Activated T-helper 1 cell treated with Interleukin-2 at 50 U/mL for 16 hours (primary cell): ENCODE results near the gene ODF2.
"Not testable (repeated sequence)": the region's sequence is repeated elsewhere in the genome, so short reads cannot be mapped to it uniquely, and the experiment has no call there.

ENCODE experiments used
- DNase-seq: peaks from one replicate; pipeline ENCODE4 v3.0.0-alpha.2; 2020; ENCODE audit warnings: low read depth

The ODF2 gene

DNA sequence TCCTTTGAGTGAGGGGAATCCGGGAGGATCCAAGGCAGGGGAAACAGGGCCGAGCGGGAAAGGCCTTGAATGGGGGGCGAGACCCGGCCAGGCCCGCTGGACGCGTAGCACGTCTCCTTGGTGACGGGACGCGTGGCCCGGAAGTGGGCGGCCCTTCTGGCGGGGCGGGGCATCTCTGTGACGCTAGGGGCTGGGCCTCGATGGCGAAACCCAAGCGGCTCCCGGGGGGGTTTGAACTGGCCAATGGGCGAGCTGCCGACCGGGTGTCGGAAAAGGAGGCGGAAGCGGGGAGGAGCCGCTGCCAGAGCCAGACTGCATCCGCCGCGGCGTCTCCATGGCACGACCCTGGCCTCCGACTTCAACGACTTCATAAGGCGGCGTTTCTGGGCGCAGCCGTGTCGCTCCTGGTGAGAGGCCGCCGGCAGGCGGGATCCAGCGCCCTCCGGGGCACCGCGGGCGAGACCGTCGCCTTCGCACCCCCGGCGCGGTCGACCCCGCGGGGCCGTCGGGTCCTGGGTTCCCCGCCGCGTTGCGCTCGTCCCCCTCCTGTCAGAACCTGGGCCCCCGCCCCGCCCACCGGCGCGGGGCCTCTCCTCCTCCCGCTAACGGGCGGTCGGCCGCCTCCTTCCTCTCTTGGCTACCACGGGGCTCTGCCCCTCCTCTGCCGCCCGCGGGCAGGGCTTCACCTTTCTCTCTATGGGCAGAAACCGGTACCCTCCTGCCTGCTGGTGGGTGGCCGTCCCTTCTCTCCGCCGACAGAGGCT, at the start of gene ODF2:
Gene ODF2 (plus strand): TSS at position 158 of the 764 bp plus-strand sequence. CDS start 86 bp downstream, at position 244.
- DNase-seq: peak; percentile 98

DNA sequence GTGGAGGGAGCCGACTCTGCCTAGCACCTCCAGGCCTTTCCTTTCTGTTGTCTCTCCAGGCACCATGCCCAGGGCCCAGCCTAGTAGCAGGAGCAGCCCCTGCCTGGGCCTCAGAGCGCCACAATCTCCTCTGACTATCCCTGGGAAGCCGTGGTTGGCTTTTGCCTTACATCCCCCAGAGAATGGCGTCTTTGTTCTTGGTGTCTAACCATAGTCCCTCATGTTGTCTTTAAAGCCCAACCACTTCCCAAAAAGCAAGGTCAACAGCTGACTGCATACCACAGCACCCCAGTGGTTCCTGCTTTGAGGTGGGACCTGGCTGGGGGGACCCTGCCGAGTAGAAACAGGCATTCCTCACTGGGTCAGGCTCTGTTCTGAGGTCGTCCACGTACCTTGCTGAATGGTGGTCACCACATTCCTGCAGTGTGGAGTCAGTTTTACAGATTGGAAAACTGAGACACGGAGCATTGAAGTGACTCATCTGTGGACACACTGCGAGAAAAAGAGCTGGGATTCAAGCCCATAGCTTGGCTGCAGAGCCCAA, 48.9 kb upstream of the ODF2 start:
- DNase-seq: no peak

DNA sequence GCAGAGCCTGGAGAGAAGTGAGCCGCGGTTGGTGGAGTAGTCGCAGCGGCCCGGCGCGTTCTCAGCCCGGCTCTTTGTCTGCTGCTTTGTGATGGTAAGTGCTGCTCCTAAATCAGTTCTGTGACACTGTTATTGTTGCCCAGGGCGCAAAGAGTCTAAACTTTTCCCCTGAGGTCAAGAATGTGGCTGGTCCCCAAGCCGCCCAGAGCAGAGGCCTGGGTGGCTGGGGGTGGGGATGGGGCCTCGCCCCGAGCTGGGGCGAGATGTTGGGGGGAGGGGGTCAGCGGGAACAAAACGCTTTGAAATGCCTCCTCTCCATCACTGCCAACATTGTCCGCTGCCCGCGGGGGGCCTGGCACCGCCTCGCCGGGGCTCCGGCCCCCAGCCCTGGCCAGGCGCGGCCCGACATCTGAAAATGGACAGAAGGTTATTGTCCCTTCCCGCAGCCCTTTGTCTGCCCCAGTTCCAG, 46.8 kb upstream of the ODF2 start:
- no peak for DNase-seq

DNA sequence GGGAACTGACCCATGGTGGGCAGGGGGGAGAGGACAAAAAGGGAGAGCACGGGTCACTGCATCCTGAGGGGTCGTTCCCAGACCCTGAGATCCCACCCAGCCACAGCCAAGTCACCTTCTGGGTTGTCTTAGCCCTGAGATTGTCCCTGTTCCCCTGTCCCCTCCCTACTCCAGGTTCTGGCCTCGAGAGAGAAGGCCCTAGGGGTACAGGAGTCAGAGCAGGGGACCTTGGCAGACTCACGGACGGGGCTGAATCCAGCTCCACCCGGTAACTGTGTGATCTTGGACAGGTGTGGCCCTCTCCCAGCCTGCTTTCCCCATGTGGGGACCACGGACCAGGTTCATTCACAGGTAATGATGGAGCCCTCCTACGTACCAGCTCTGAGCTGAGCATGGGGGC, 46.4 kb upstream of the ODF2 start:
- DNase-seq: no peak

DNA sequence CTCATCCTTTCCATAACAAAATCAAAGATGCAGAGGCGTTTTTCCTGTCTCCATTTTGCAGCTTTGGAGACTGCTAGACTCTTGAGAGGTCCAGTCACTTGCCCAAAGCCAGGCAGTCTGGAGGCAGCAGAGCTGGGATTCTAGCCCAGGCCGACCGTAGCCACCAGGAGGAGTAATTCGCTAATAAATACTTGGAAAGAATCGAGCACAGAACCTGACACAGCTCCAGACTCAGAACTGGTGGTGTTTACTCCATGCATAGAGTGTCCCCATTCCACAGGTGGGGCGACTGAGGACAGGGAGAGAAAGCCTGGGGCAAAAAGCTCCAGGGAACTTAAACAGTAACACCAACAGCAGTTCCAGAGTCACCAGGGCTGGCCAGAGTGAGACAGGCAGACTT, 45.8 kb upstream of the ODF2 start:
- DNase-seq: no peak

DNA sequence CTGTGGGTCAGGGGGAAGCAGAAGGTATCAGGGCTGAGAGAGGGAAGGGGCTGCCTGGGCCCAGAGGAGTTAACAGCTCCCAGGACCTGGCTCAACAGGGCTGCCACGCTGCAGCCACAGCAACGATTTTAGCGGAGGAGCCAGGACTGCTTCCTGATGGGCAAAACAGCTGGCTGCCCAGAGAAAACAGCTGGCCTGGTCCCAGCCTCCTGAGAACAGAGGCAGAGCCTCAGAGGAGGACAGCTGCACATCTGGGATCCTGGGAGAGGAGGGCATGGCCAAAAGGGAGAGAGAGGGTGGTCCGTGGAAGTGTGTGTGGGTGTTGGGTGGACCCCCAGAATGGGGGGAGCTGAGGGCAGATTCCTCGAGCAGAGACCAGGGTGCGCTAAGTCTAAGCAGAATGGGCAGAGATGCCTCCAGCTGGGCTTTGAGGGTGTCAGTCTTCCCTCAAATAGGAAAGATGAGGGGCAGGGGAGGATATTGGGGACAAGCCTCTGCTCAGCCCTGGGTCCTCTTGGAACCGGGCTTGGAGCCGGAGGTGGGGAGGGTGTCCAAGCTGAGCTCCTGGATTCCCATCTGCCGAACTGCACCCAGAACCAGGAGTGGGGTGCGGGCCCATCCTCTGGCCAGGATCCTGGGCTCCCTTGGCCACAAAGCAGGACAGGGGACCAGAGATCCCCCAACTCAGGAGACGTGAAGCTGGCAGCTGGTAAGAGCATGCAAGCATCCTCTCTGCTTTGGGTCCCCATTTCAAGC, 44.3 kb upstream of the ODF2 start:
- DNase-seq: no peak

DNA sequence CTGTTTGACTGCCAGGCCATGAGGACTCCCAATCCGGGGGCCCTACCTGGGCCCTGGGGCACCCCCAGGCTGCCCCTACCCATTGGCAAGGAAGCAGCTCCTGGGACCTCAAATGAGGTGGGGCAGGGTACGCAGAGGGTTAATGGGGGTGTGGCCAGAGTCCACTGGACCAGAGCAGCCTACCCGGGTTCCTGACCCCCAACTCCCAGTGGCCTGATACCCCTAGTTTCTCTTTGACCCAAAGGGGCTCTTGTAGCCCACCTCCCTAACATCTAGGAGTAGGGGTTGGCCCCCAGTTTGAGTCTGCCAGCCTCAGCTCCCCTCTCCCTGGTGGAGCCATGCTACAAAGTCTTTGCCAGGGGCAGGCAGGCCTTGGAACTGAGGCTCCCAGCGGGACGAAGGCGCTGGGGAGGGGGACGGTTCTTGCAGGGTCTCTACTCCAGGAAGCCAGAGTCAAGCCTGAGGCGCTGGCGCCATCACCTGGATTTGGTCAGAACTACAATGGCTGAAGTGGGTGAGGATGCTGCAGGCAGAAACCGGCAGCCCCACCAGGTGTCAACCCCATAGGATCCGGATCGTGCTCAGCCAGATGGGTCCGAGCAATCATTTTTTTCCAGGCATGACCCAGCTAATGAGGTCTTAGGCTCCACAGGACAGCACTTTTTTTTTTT, 43.6 kb upstream of the ODF2 start:
- peak; percentile 11 for DNase-seq

DNA sequence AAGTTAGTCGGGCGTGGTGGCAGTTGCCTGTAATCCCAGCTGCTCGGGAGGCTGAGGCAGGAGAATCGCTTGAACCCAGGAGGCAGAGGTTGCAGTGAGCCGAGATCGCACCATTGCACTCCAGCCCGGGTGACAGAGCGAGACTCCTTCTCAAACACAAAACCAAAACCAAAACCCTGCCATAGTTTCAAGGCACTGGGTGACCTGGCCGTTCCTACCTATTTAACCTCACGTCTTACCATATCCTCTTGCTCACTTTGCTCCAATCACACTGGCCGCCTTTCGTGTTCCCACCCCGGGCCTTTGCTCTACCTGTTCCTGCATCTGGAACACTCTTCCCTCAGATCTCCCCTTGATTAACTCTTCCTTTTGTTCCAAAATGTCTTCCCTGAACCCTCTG, 42.1 kb upstream of the ODF2 start:
- not testable (repeated sequence) for DNase-seq

DNA sequence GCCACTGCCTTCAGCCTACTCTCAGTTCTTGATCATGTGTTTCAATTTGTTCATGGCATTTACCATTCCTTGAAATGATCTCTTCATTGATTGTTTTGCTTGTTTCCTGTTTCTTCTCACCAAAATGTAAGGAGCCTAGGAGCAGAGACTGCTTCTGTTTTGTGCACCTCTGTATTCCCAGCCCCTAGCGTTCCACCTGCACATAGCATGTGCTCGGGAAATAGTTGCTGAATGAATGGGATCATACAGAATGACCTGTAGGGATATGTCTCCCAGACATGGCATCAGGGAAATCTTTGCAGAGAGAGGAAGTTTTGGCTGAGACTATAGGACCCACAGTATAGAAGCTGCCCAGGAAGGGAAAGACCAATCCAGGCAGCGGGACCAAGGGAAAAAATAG, 41.3 kb upstream of the ODF2 start:
- DNase-seq: no peak

DNA sequence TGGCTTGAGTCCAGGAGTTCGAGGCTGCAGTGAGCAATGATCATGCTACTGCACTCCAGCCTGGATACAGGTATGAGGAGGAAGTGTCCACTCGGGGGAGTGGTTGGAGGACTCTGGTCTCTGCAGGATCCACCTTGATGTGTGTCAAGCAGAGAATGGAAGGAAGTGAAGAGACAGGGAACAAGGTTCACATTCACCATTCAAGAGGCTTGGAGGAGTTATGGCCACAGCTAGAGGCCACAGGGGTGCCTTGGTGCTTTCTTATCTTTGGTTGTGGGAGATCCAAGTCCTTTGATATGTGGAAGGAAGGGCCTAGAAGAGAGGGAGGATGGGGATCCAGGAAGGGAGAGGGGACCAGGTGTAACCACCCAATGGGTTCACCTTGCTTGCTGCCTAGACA, 40.5 kb upstream of the ODF2 start:
- no peak for DNase-seq

DNA sequence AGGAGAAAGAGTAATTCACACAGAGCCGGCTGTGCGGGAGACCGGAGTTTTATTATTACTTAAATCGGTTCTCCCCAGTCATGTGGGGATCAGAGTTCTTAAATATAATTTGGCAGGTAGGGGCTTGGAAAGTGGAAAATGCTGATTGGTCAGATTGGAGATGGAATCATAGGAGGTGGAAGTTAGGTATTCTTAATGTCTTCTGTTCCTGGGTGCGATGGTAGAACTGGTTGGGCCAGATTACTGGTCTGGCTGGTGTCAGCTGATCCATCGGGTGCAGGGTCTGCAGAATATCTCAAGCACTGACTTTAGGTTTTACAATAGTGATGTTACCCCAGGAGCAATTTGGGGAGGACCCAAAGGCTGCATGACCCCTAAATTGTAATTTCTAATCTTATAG, 39.8 kb upstream of the ODF2 start:
- no peak for DNase-seq

DNA sequence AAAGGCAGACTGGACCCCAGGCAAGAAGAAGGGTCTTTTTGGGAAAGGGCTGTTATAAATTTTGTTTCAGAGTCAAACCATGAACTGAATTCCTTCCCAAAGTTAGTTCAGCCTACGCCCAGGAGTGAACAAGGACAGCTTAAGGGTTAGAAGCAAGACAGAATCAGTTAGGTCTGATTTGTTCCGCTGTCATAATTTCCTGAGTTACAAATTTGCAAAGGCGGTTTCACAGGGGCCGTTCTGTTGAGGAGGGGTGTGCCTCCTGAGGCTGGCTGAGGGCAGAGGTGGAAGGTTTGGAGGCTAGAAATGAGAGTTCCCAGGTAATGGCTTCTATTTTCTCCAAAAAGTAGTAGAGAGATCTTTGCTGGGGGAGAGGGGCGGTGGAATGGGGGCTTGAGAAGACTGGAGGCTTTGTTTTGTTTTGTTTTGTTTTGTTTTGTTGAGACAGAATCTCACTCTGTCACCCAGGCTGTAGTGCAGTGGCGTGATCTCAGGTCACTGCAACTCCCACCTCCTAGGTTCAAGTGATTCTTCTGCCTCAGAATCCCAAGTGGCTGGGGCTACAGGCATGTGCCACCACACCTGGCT, 39.3 kb upstream of the ODF2 start:
- no peak for DNase-seq

DNA sequence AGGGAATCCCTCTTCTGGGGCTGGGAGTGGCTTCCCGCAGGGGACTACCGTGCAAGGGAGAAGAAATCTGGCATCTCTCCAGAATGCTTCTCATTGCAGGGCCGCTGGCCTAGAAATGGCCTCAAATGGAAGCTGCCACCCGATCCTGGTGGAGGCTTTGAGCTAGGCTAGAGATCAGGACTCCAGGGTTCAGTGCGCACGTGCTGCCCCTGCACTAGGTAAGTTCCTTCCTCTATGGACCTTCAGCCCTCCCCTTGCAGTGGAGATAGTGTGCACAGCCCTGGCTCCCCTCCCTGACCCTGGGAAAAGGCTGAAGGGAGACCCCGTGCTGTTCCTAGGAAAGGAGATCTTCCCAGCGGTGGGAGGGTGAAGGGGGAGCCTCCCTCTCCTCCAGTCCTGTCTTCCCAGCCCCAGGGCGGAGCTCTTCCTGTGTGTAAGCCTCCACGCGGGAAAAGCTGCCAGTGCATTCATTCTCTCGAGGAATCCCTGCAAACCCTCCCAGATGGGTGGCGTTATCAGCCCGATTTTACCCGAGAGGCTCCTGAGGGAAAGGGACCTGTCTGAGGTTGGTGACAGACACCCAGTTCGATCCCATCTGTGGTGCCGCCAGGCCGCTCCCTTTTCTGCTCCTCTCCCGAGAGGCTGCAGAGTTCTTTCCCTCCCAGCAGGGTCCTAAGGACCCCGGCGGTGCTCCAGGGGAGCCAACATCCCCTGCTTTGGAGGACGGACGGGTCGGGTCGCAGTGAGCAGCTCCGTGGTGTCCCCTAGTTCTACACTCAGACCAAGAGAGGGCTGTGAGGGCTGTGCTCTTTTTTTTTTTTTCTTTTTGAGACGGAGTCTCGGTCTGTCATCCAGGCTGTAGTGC, 36.5 kb upstream of the ODF2 start:
- DNase-seq: no peak

DNA sequence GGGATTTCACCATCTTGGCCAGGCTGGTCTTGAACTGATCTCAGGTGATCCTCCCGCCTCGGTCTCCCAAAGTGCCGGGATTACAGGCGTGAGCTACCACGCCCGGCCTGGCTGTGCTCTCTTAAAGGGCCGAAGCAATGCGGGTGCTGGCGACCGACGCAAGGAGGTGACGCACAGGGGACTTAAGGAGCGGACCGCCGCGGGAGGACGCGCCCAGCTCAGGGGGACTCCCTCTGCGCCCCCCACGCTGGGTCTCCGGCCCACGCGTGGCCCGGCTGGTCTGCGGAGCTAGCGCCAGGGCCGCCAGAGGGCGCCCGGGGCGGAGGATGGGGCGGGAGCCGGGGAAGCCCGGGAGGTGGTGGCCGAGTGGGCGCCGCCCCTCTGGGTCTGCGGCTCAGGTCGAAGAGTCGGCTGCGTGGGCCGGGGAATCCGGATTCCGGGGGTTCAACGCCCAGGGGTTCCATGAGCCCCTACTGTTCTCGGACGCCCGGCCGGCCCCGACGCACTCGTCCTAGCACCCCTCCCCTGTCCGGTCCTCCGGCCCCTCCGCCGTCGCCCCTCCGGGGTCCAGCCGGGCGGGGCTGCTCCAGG, 35.7 kb upstream of the ODF2 start:
- DNase-seq: peak; percentile 47

DNA sequence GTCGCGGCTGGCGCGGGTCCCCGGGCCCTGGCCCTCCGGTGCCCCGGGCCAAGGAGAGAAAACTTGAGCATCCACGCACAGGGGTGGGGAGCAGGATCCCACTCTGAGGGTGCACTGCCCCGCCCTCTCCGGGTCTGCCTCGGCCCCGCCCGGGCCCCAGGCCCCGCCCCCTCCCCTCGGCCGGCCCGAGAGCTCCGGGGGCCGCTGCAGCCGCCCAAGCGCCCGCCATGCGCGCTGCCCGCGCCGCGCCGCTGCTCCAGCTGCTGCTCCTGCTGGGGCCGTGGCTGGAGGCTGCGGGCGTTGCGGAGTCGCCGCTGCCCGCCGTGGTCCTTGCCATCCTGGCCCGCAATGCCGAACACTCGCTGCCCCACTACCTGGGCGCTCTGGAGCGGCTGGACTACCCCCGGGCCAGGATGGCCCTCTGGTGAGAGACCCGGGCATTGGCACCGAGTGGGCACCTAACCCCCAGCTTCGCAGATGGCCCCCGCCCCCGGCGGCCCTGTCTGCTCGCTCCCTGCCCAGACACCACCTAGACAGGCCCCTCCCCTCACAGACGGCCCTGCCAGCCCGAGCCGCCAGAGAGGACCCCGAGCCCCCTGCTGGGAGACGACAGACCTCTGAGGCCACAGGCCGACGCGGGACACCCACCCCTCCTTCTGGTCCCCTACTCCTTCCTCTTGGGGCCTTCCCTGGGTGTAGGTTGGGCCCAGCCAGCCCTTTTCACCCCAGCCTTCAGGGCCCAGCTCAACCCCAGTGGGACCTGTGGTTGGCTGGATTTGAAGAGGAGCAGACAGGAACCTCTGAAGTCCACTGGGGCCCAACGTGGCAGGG, 34.9 kb upstream of the ODF2 start, which contains the start of gene CERCAM:
Gene CERCAM (plus strand): TSS at position 207 of the 831 bp plus-strand sequence. CDS start 21 bp downstream, at position 228.
- peak; percentile 9 for DNase-seq

DNA sequence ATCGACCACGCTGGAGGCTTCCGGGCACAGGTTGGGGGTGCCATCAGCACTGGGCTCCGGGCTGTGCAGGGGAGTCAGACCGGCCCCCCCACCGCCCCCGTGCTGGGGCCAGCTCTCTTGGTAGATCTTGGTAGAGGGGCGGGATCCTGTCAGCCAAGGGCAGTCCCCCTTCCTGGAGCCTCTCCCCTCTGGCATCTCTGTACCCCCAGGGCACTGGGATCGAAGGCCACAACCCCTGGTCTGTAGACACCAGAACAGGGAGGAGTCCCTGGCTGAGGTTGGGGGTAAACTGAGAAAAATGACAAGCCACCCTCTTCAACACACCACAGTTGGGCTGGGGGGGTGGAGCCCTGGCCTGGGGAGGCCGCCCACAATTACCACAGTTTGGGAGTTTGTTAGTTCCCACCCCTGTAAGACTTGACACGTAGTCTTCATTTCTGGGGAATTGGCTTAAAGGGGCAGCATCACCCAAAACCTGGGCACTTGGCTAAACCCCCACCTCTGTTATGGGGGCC, 34.3 kb upstream of the ODF2 start:
- no peak for DNase-seq

DNA sequence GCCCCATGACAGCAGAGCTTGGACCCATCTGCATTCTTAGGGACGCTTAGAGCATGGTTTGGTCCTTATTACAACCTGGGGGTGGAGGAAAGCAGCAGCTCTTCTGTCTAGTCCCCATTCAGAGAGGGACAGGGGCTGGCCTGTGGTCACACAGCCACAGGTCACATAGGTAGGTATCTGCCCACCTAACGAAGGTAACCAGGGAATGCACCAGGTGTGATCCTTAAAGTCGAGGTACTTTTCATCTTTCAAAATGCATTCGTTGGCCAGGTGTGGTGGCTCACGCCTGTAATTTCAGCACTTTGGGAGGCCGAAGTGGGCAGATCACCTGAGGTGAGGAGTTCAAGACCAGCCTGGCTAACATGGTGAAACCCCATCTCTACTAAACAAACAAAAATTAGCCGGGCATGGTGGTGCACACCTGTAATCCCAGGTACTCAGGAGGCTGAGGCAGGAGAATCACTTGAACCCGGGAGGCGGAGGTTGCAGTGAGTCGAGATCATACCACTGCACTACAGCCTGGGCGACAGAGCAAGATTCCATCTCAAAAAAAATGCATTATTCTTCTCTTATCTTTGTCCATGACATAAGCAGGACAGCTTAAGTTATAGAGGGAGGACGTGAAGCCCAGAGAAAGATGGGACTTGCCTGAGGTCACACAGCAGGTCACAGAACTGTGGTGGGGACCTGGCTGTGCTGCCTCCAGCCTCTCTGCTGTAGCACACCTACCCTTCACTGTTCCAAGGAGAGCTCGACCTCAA, 33.6 kb upstream of the ODF2 start:
- not testable (repeated sequence) for DNase-seq

DNA sequence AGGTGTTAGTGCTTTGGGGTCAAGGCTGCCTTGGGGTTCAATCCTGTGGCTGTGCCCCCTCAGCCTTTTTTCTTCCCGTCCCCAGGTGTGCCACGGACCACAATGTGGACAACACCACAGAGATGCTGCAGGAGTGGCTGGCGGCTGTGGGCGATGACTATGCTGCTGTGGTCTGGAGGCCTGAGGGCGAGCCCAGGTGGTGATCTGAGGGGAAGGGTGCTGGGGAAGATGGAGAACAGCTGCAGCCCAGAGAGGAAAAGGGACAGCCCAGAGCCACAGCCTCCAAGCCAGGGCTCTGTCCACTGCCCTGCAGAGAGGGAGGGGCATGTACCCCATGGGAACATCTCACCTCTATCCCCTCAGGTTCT, 33.0 kb upstream of the ODF2 start:
- no peak for DNase-seq

DNA sequence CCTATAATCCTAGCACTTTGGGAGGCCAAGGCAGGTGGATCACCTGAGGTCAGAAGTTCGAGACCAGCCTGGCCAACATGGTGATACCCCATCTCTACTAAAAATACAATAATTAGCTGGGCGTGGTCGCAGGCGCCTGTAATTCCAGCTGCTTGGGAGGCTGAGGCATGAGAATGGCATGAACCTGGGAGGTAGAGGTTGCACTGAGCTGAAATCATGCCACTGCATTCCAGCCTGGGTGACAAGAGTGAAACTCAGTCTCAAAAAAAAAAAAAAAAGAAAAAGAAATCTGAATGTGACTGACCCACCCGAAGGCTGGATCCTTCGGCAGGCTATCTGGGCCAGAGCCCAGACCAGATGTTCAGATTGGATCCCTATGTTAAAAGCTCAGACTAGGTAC, 32.5 kb upstream of the ODF2 start:
- DNase-seq: not testable (repeated sequence)
